Glutamatergic neuron (in vitro differentiated cells): ENCODE measurements around the gene PBX2. TPM values are rescaled to one million over a fixed set of nuclear protein-coding genes. Genes with fewer than 3 reads are reported as not detected.
"Not testable (repeated sequence)": the region's sequence is repeated elsewhere in the genome, so short reads cannot be mapped to it uniquely, and the experiment has no call there.

Source experiments
- DNase-seq: peaks from one replicate; pipeline ENCODE4 v3.0.0; 2022
- H3K27ac Mint-ChIP-seq: one replicate; pipeline ENCODE4 v1.8.0; 2020; ENCODE audit warnings: mild to moderate bottlenecking, mixed read lengths, inconsistent platforms; ENCODE audit not compliant: unreplicated experiment
- H3K27me3 Mint-ChIP-seq: one replicate; pipeline ENCODE4 v1.8.0; 2020; ENCODE audit warnings: mild to moderate bottlenecking, moderate library complexity, mixed read lengths, inconsistent platforms; ENCODE audit not compliant: unreplicated experiment
- H3K36me3 Mint-ChIP-seq: one replicate; pipeline ENCODE4 v1.8.0; 2020; ENCODE audit warnings: mild to moderate bottlenecking, mixed read lengths, inconsistent platforms; ENCODE audit not compliant: unreplicated experiment
- H3K4me1 Mint-ChIP-seq: one replicate; pipeline ENCODE4 v1.8.0; 2020; ENCODE audit warnings: mild to moderate bottlenecking, low read depth, mixed read lengths, inconsistent platforms; ENCODE audit not compliant: unreplicated experiment
- H3K4me3 Mint-ChIP-seq: one replicate; pipeline ENCODE4 v1.8.0; 2020; ENCODE audit warnings: mild to moderate bottlenecking, mixed read lengths, inconsistent platforms; ENCODE audit not compliant: unreplicated experiment
- H3K9me3 Mint-ChIP-seq: one replicate; pipeline ENCODE4 v1.8.0; 2020; ENCODE audit warnings: mild to moderate bottlenecking, moderate library complexity, mixed read lengths, inconsistent platforms; ENCODE audit not compliant: unreplicated experiment
- total RNA-seq: library from RNA; stranded (reverse); fragmentation: NEBNext Ultra II Directional; extraction: Animal tissue kit (Norgen Biotek cat#: 25700); gene quantifications from one replicate; pipeline ENCODE4 v1.2.1, GENCODE V29; 2021; ENCODE audit not compliant: unreplicated experiment
- TF ChIP-seq, protein P1 (sequence below): fragments of 200-600 bp; sonication (generic); IDR thresholded peaks from one replicate; pipeline ENCODE4 v1.5.0; 2021; ENCODE audit not compliant: partially characterized antibody, unreplicated experiment

PBX2 gene
- total RNA-seq, 1 donor from 2014 or later, result 105 TPM

GRCh38 chr6:32189742-32190053, 304 bp downstream of the PBX2 start:
- H3K4me1 Mint-ChIP-seq, result peaks cover 16% of the 10 kb centered on the region
- peaks cover 9% of the 10 kb centered on the region for H3K27me3 Mint-ChIP-seq
- peak overlapping the region; percentile 94 for H3K27ac Mint-ChIP-seq
- H3K9me3 Mint-ChIP-seq, result peaks cover 12% of the 10 kb centered on the region
- TF ChIP-seq, protein P1, sequence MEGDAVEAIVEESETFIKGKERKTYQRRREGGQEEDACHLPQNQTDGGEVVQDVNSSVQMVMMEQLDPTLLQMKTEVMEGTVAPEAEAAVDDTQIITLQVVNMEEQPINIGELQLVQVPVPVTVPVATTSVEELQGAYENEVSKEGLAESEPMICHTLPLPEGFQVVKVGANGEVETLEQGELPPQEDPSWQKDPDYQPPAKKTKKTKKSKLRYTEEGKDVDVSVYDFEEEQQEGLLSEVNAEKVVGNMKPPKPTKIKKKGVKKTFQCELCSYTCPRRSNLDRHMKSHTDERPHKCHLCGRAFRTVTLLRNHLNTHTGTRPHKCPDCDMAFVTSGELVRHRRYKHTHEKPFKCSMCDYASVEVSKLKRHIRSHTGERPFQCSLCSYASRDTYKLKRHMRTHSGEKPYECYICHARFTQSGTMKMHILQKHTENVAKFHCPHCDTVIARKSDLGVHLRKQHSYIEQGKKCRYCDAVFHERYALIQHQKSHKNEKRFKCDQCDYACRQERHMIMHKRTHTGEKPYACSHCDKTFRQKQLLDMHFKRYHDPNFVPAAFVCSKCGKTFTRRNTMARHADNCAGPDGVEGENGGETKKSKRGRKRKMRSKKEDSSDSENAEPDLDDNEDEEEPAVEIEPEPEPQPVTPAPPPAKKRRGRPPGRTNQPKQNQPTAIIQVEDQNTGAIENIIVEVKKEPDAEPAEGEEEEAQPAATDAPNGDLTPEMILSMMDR, result no peak
- peak overlapping the region; percentile 90 for H3K4me3 Mint-ChIP-seq
- DNase-seq, result no peak
- no peaks in the 10 kb centered on the region for H3K36me3 Mint-ChIP-seq

DNA sequence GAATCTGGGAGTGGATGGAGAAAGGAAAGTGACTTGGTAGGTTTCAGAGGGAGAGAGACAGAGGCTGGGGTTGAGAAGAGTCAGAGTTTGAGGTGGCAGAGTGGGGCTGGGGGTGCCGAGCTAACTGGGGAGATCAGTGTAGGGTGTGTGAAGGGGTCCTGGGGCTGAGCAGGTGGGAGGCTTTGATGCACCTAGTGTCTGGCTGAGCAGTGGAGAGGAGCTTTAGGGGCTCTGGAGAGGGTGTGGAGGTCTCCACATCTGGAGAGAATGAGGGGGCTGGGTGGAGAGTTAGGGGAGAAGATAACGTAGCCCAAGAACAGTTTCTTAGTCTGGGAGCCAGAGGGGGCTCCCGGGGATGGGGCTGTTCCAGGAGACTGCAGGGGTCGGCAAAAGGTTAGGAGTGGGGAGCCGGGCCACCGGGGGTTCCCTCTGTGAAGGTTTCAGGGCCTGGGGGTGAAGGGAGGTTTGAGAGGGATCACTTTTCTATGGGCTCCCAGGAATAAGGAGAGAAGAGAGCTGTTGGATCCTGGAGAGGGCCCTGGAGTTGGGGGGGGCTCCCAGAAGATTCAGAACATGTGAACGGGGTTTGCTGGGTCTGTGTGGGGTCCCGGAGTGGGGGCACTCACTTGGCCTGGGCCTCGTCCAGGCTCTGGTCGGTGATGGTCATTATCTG, 797 bp downstream of the PBX2 start:
- TF ChIP-seq, protein P1, result no peak
- Mint-ChIP-seq H3K9me3 (peaks cover 12% of the 10 kb centered on the region), H3K36me3 (no peaks in the 10 kb centered on the region)

DNA sequence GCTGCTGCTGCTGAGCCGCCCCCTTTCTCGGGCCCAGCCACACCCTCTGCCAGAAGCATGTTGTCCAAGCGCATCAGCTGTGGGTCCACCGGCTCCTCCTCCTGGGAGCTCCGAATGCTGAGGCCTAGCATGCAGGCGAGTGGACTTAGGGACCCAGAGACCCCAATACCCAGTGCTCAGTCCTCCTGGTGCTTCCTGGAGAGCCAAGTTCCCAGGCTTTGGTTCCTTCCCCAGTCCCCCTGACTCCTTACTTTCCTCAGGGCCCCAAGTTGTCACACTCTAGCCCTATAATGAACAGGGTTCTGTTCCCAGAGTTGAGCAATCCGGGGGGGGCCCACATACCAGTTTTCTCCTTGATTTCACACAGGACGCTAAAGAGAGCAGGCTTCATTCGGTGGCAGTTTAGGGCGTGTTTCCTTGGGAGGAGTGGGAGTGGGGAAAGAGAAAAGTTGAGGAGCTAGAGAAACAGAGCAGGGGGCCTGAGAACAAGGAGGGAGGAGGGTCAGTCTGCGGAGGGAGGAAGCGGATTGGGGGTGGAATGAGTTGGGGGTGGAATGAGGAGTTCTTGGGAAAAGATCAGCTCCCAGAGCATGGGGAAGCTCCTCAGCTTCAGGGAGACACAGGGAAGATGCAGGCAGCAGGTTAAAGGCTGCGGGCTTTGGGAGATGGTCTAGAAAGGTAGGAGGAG, 1.5 kb downstream of the PBX2 start:
- no peak for DNase-seq
- H3K4me1 Mint-ChIP-seq, result peaks cover 14% of the 10 kb centered on the region
- H3K27me3 Mint-ChIP-seq, result peaks cover 9% of the 10 kb centered on the region

More for the DNA sequence above, 797 bp downstream of the PBX2 start:
- no peak for DNase-seq
- H3K4me1 Mint-ChIP-seq, result peaks cover 14% of the 10 kb centered on the region
- H3K4me3 Mint-ChIP-seq, result peak overlapping the region; percentile 90
- H3K27ac Mint-ChIP-seq, result peak overlapping the region; percentile 94
- H3K27me3 Mint-ChIP-seq, result peaks cover 9% of the 10 kb centered on the region

DNA sequence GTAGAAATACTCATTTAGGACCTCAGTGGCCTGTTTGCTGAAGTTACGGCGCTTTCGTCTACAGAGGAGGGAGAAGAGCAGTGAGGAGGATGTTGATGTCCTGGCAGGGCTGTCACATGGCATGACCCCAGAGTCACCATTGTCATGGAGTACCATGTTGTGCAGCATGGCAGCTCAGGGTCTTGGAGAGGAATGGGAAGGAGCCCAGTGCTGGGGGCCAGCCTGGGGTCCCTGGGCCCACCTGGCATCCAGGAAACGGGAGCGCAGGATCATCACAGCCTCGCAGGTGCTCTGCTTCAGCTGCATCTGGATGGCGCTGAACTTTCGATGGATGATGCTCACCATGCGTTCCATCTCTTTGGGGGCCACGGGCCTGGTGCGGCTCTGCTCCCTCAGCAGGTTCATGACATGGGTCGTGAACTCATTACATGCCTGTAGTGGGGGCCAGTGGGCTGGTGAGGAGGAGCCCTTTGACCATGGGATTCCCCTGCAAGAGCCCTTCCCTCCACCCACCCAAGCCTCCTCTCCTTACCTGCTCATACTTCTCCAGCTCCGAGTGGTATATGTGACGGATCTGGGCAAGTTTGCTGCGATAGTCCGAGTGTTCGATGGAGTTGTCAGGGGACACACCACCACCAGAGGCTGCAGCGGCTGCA, 2.1 kb downstream of the PBX2 start:
- Mint-ChIP-seq H3K9me3 (peaks cover 12% of the 10 kb centered on the region), H3K4me1 (peaks cover 14% of the 10 kb centered on the region), H3K4me3 (peak overlapping the region; percentile 38), H3K27ac (peak overlapping the region; percentile 17)
- not testable (repeated sequence) for H3K36me3 Mint-ChIP-seq, H3K27me3 Mint-ChIP-seq, DNase-seq

More for the DNA sequence above, 1.5 kb downstream of the PBX2 start:
- peak overlapping the region; percentile 94 for H3K27ac Mint-ChIP-seq
- peak overlapping the region; percentile 90 for H3K4me3 Mint-ChIP-seq
- no peaks in the 10 kb centered on the region for H3K36me3 Mint-ChIP-seq
- H3K9me3 Mint-ChIP-seq, result peaks cover 12% of the 10 kb centered on the region
- TF ChIP-seq, protein P1, result no peak

DNA sequence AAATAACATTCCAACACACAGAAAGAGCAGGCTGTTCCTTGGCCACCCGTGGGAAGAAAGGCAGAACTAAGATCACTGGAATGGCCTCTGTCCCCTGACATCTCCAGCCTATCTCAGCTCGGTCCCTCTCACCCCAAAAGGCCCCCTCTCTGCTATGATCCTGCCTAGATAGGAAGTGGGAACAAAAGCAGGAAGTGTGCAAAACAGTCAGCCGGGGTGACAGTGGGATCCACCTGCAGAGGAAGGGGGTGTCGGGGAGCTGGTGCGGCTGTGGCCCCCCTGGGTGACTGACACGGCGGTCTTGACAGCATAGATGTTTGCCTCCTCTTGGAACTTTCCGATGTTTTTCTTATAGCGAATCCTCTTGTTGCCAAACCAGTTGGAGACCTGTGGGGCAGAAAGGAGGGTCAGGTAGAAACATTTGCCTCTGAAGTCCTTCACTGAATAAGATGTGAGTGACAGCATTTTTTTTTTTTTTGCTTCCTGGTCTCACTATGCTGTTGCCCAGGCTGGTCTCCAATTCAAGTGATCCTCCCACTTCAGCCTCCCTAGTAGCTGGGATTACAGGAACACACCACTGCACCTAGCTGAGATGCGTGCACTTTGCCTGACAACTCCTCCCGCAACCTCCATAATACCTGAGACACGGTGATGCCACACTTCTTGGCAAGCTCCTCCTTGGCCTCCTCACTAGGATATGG, 2.8 kb downstream of the PBX2 start:
- DNase-seq, result no peak
- Mint-ChIP-seq H3K9me3 (peaks cover 12% of the 10 kb centered on the region), H3K4me1 (peaks cover 14% of the 10 kb centered on the region), H3K36me3 (no peaks in the 10 kb centered on the region), H3K27ac (peak overlapping the region; percentile 17), H3K4me3 (peak overlapping the region; percentile 38), H3K27me3 (peaks cover 9% of the 10 kb centered on the region)
- TF ChIP-seq, protein P1, result no peak

GRCh38 chr6:32186151-32186840, 3.7 kb downstream of the PBX2 start:
- Mint-ChIP-seq H3K27ac (peak overlapping the region; percentile 14), H3K4me1 (peaks cover 14% of the 10 kb centered on the region)

DNA sequence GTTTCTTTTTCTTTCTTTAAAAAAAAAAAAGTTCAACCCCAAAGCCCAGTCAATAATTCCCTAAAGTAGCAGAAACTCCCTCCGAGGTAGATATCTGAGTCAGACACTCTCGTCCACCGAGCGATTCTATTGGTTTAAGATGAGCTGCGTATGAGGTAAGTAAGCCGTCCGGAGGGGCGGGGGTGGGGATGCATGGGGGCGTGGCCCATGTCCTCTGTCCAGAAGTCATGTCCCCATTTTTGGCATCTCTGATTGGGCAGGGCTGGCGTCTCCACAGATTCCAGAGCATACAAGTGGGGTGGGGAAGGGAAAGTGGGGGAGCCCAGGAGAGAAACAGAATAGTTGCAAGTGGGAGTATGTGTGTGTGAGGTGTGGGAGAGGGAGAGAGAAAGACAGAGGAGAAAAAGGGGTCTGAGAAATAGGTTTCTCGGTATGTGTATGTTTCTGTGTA, 4.3 kb downstream of the PBX2 start:
- peaks cover 14% of the 10 kb centered on the region for H3K4me1 Mint-ChIP-seq

More at GRCh38 chr6:32186151-32186840, 3.7 kb downstream of the PBX2 start:
- not testable (repeated sequence) for H3K9me3 Mint-ChIP-seq, H3K27me3 Mint-ChIP-seq, DNase-seq, H3K36me3 Mint-ChIP-seq
- peak overlapping the region; percentile 20 for H3K4me3 Mint-ChIP-seq

More for the DNA sequence above, 4.3 kb downstream of the PBX2 start:
- not testable (repeated sequence) for H3K9me3 Mint-ChIP-seq, H3K27me3 Mint-ChIP-seq, H3K36me3 Mint-ChIP-seq
- peak; percentile 44 for DNase-seq
- H3K27ac Mint-ChIP-seq, result peak overlapping the region; percentile 52
- peak overlapping the region; percentile 25 for H3K4me3 Mint-ChIP-seq
